IgD-negative memory B cell (primary cell): ENCODE measurements around the gene CYP4F8. TPM values are rescaled to one million over a fixed set of nuclear protein-coding genes. Genes with fewer than 3 reads are reported as not detected.
A peak's percentile ranks its signal among the peaks of the same experiment; 100 is the strongest.
"Not testable (repeated sequence)": the region's sequence is repeated elsewhere in the genome, so short reads cannot be mapped to it uniquely, and the experiment has no call there.

Experiments
- H3K27ac Mint-ChIP-seq, 3 donors: one replicate each; pipeline ENCODE4 v1.8.0; 2020 to 2022; ENCODE audit warnings: mild to moderate bottlenecking in 3 of 3, mixed read lengths in 3 of 3, moderate library complexity in 1 of 3
- H3K27me3 Mint-ChIP-seq: one replicate; pipeline ENCODE4 v1.8.0; 2021; ENCODE audit warnings: mixed read lengths
- H3K36me3 Mint-ChIP-seq: one replicate; pipeline ENCODE4 v1.8.0; 2020; ENCODE audit warnings: mild to moderate bottlenecking, mixed read lengths
- H3K4me1 Mint-ChIP-seq, 3 donors: one replicate each; pipeline ENCODE4 v1.8.0; 2020 to 2022; ENCODE audit warnings: mixed read lengths in 3 of 3, mild to moderate bottlenecking in 1 of 3
- H3K4me3 Mint-ChIP-seq, 4 donors: one replicate each; pipeline ENCODE4 v1.8.0; 2020 to 2022; ENCODE audit warnings: mild to moderate bottlenecking in 4 of 4, mixed read lengths in 4 of 4, moderate library complexity in 3 of 4
- H3K9me3 Mint-ChIP-seq, 3 donors: one replicate each; pipeline ENCODE4 v1.8.0; 2020 to 2021; ENCODE audit warnings: mixed read lengths in 3 of 3, mild to moderate bottlenecking in 1 of 3
- polyA plus RNA-seq: library from polyadenylated mRNA; unstranded; fragments of 300-500 nt; fragmentation: Illumina TruSeq; gene quantifications from one replicate; pipeline ENCODE4 v1.2.3, GENCODE V29; 2021

Gene CYP4F8
- polyA plus RNA-seq = not detected

- no peak within 1 kb of the TSS for H3K27ac Mint-ChIP-seq
- no peaks in the 10 kb centered on the region for H3K36me3 Mint-ChIP-seq
- H3K9me3 Mint-ChIP-seq = peaks cover 0 to 3% (median 0%) of the 10 kb centered on the region in 3 donors
- peaks cover 9% of the 10 kb centered on the region for H3K27me3 Mint-ChIP-seq
- no peaks in the 10 kb centered on the region for H3K4me1 Mint-ChIP-seq
- no peak within 1 kb of the TSS for H3K4me3 Mint-ChIP-seq
These were observed at the start of gene CYP4F8 for GRCh38 chr19:15614507-15615379. Gene CYP4F8, plus strand, starts transcription at chr19:15615218. Its CDS starts 399 bp downstream, at chr19:15615617.

GRCh38 chr19:15570420-15570819 lies 44.6 kb upstream of the CYP4F8 start:
- Mint-ChIP-seq H3K27ac (no peak overlapping the region), H3K27me3 (peaks cover 20% of the 10 kb centered on the region), H3K4me1 (peaks cover 0 to 3% (median 0%) of the 10 kb centered on the region in 3 donors), H3K4me3 (no peak overlapping the region), H3K9me3 (peaks cover 0 to 2% (median 0%) of the 10 kb centered on the region in 3 donors), H3K36me3 (peaks cover 2% of the 10 kb centered on the region)

GRCh38 chr19:15575406-15575805 lies 39.6 kb upstream of the CYP4F8 start:
- peaks cover 0 to 2% (median 0%) of the 10 kb centered on the region in 3 donors for H3K9me3 Mint-ChIP-seq
- no peaks in the 10 kb centered on the region for H3K36me3 Mint-ChIP-seq
- H3K4me3 Mint-ChIP-seq = no peak overlapping the region
- peaks cover 0 to 3% (median 0%) of the 10 kb centered on the region in 3 donors for H3K4me1 Mint-ChIP-seq
- no peak overlapping the region for H3K27ac Mint-ChIP-seq
- H3K27me3 Mint-ChIP-seq = peaks cover 10% of the 10 kb centered on the region

GRCh38 chr19:15576526-15577156 lies 38.4 kb upstream of the CYP4F8 start:
- Mint-ChIP-seq H3K4me1 (peaks cover 0 to 3% (median 0%) of the 10 kb centered on the region in 3 donors), H3K9me3 (peaks cover 0 to 2% (median 0%) of the 10 kb centered on the region in 3 donors), H3K4me3 (no peak overlapping the region), H3K36me3 (no peaks in the 10 kb centered on the region), H3K27me3 (peaks cover 11% of the 10 kb centered on the region), H3K27ac (no peak overlapping the region)

- Mint-ChIP-seq H3K36me3 (no peaks in the 10 kb centered on the region), H3K9me3 (no peaks in the 10 kb centered on the region), H3K27ac (peak overlapping the region in 1 of 3 donors; percentile 48), H3K4me3 (no peak overlapping the region), H3K4me1 (peaks cover 0 to 3% (median 0%) of the 10 kb centered on the region in 3 donors), H3K27me3 (peaks cover 7% of the 10 kb centered on the region)
These were observed 37.7 kb upstream of the CYP4F8 start for GRCh38 chr19:15577184-15577771.

- H3K4me1 Mint-ChIP-seq = peaks cover 3 to 11% (median 4%) of the 10 kb centered on the region in 3 donors
- peaks cover 12% of the 10 kb centered on the region for H3K27me3 Mint-ChIP-seq
- H3K27ac Mint-ChIP-seq = no peak overlapping the region
- no peaks in the 10 kb centered on the region for H3K9me3 Mint-ChIP-seq
- no peak overlapping the region for H3K4me3 Mint-ChIP-seq
- no peaks in the 10 kb centered on the region for H3K36me3 Mint-ChIP-seq
These were observed 31.7 kb upstream of the CYP4F8 start for GRCh38 chr19:15583346-15583745.

GRCh38 chr19:15584095-15584494 lies 30.9 kb upstream of the CYP4F8 start:
- Mint-ChIP-seq H3K27ac (no peak overlapping the region), H3K9me3 (no peaks in the 10 kb centered on the region), H3K4me3 (no peak overlapping the region), H3K27me3 (peaks cover 16% of the 10 kb centered on the region), H3K4me1 (peaks cover 3 to 11% (median 4%) of the 10 kb centered on the region in 3 donors), H3K36me3 (no peaks in the 10 kb centered on the region)

GRCh38 chr19:15584541-15585115 lies 30.4 kb upstream of the CYP4F8 start:
- peaks cover 3 to 11% (median 4%) of the 10 kb centered on the region in 3 donors for H3K4me1 Mint-ChIP-seq
- H3K36me3 Mint-ChIP-seq = no peaks in the 10 kb centered on the region
- H3K9me3 Mint-ChIP-seq = no peaks in the 10 kb centered on the region
- peak overlapping the region in 2 of 4 donors; percentile 30 to 73 for H3K4me3 Mint-ChIP-seq
- no peak overlapping the region for H3K27ac Mint-ChIP-seq
- H3K27me3 Mint-ChIP-seq = peaks cover 16% of the 10 kb centered on the region

- H3K4me3 Mint-ChIP-seq = no peak overlapping the region
These were observed 27.4 kb upstream of the CYP4F8 start for GRCh38 chr19:15587663-15588062.

GRCh38 chr19:15588265-15588664 lies 26.8 kb upstream of the CYP4F8 start:
- Mint-ChIP-seq H3K4me1 (peaks cover 3 to 11% (median 4%) of the 10 kb centered on the region in 3 donors), H3K27ac (no peak overlapping the region), H3K9me3 (peaks cover 2 to 5% (median 3%) of the 10 kb centered on the region in 3 donors), H3K4me3 (no peak overlapping the region), H3K36me3 (no peaks in the 10 kb centered on the region), H3K27me3 (peaks cover 13% of the 10 kb centered on the region)

More at GRCh38 chr19:15587663-15588062, 27.4 kb upstream of the CYP4F8 start:
- H3K4me1 Mint-ChIP-seq = peaks cover 3 to 11% (median 4%) of the 10 kb centered on the region in 3 donors
- peaks cover 12% of the 10 kb centered on the region for H3K27me3 Mint-ChIP-seq
- H3K27ac Mint-ChIP-seq = no peak overlapping the region
- H3K9me3 Mint-ChIP-seq = peaks cover 2 to 5% (median 3%) of the 10 kb centered on the region in 3 donors
- no peaks in the 10 kb centered on the region for H3K36me3 Mint-ChIP-seq

GRCh38 chr19:15589760-15590451 lies 25.1 kb upstream of the CYP4F8 start:
- Mint-ChIP-seq H3K4me3 (no peak overlapping the region), H3K4me1 (peaks cover 0 to 6% (median 4%) of the 10 kb centered on the region in 3 donors), H3K9me3 (peaks cover 3 to 5% (median 4%) of the 10 kb centered on the region in 3 donors), H3K27ac (peak overlapping the region in 1 of 3 donors; percentile 45), H3K36me3 (no peaks in the 10 kb centered on the region), H3K27me3 (peaks cover 19% of the 10 kb centered on the region)

- H3K9me3 Mint-ChIP-seq = peaks cover 5% of the 10 kb centered on the region in 3 donors
- peaks cover 19% of the 10 kb centered on the region for H3K27me3 Mint-ChIP-seq
- no peaks in the 10 kb centered on the region for H3K36me3 Mint-ChIP-seq
- no peak overlapping the region for H3K27ac Mint-ChIP-seq
- H3K4me3 Mint-ChIP-seq = no peak overlapping the region
- peaks cover 0 to 4% (median 4%) of the 10 kb centered on the region in 3 donors for H3K4me1 Mint-ChIP-seq
These were observed 23.2 kb upstream of the CYP4F8 start for GRCh38 chr19:15591796-15592195.

GRCh38 chr19:15592506-15592905 lies 22.5 kb upstream of the CYP4F8 start:
- not testable (repeated sequence) for H3K36me3 Mint-ChIP-seq, H3K4me1 Mint-ChIP-seq, H3K27ac Mint-ChIP-seq, H3K9me3 Mint-ChIP-seq, H3K4me3 Mint-ChIP-seq
- H3K27me3 Mint-ChIP-seq = peaks cover 19% of the 10 kb centered on the region

GRCh38 chr19:15593766-15594165 lies 21.3 kb upstream of the CYP4F8 start:
- H3K4me3 Mint-ChIP-seq, H3K36me3 Mint-ChIP-seq, H3K27ac Mint-ChIP-seq, H3K4me1 Mint-ChIP-seq, H3K9me3 Mint-ChIP-seq: not testable (repeated sequence)
- peaks cover 13% of the 10 kb centered on the region for H3K27me3 Mint-ChIP-seq
